ENCODE measurements around the gene CUX1.

DNA sequence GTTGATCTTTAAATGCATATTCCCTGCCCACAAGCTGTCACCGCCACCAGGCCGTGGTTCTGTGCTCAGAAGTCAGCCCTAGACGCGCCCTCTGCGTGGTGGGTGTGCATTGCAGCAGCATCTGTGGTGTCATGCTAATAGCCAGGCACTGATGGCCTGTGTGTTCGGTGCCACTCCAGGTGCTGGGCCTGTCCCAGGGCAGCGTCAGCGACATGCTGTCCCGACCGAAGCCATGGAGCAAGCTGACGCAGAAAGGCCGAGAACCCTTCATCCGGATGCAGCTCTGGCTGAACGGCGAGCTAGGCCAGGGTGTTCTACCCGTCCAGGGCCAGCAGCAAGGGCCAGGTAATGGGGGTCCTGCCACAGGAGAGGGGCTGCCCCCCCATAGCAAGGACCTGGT lies 386.8 kb downstream of the CUX1 start:
- TF ChIP-seq POLR2A (IDR thresholded peaks at IDR 0.05; ENCODE audit: low read depth, low read length) (no peak), POLR2AphosphoS5 (IDR thresholded peaks at IDR 0.05; ENCODE audit: low read depth, low read length) (no peak), TAF1 (IDR thresholded peaks at IDR 0.05; ENCODE audit: low read depth, low read length) (no peak), PAX5 (IDR thresholded peaks at IDR 0.05; ENCODE audit: insufficient read depth, low read length, severe bottlenecking) (no peak), SPI1 (IDR thresholded peaks at IDR 0.05; ENCODE audit: low read depth, low read length) (no peak)

All from GM12891 (cell line).